ENCODE results near the gene ALDH3B2. TPM values are rescaled to one million over a fixed set of nuclear protein-coding genes. Genes with fewer than 3 reads are reported as not detected.
"Not testable (repeated sequence)": the region's sequence is repeated elsewhere in the genome, so short reads cannot be mapped to it uniquely, and the experiment has no call there.

ALDH3B2 gene
- total RNA-seq, 1 donor from 2014 or later, result not detected

DNA sequence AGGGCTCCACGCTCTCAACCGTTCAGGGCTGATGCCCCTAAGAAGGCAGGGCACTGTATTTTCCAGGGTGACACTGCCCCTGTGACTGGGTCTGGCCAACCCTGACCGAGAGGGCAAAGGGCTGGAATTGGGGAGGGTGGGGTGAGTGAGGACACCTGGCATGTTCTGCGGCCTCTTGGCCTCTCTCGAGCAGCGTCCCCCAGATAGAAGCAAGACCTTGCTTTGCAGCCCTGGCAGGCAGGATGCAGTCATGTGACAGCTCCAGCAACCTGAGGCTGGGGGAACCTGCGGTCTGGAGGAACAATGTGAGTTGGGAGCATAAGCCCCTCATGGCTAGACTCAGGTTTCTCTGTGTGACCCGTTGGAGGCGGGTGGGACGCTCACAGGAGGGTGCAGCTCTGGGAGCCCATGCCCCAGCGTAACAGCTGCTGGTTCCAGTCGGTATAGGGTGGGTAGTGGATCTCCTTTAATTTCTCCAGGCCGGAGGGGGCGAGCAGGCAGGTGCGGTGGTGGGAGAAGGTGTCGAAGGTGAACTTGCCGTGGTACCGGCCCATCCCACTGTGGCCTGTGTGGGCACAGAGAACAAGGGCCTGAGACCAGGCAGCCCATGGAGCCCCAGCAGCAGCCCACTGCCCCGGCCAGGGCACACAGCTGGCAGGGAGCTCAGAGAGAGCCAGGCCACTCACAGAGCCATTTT is 11.4 kb downstream of the ALDH3B2 start:
- intact Hi-C loops (cut with micrococcal nuclease), result no loop called here

DNA sequence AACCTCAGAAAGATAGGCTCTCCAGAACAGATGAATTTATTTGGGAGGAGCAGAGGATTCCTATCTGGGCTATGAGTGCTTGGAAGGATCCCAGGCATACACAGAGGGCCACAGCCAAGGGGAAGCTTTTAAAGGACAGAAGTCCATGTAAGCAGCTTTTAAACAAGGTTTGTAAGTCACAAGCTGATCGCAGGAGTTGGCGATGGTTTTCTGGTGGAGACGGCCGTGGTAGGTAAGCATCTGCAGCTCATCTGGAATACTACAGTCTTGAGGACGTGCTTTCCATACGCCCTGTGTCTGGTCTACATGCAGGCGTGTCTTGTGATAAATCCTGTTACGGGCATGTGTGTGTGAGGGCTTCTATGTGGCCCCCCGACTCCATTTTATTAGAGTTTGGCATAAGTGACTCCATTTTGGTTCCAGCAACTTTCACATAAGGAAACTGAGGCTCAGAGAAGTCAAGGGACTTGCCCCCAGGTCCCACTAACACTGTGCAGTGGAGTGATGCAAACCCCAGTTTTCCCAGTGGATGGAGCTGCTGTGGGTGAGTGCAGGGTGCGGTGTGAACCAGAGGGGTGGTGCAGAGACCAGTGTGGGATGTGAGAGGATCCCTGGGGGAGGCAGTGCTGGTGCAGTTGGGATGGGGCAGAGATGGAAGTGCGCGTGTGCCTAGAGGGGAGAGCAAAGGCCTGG is 12.1 kb downstream of the ALDH3B2 start:
- intact Hi-C loops (cut with micrococcal nuclease), result no loop called here

DNA sequence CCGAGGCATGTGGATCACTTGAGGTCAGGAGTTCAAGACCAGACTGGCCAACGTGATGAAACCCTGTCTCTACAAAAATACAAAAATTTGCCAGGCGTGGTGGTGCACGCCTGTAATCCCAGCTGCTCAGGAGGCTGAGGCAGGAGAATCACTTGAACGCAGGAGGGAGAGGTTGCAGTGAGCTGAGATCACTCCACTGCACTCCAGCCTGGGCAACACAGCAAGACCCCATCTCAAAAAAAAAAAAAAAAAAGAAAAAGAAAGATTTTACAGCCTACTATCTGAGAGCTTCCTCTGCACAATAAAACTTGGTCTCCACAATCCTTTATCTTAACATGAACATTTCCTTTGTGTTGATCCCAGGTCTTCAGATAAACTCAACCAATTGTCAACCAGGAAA is 13.7 kb downstream of the ALDH3B2 start:
- intact Hi-C loops (cut with micrococcal nuclease), result not testable (repeated sequence)

DNA sequence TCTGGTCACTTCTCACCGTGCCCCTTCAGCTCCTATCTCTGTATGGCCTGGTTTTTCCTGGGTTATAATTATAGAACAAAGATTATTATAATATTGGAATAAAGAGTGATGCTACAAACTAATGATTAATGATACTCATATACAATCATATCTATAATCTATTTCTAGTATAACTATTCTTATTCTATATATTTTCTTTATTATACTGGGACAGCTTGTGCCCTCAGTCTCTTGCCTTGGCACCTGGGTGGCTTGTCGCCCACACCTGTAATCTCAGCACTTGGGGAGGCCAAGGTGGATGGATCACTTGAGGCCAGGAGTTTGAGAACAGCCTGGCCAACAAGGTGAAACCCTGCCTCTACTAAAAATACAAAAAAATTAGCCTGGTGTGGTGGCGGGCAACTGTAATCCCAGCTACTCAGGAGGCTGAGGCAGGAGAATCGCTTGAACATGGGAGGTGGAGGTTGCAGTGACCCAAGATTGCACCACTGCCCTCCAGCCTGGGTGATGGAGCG is 14.7 kb downstream of the ALDH3B2 start:
- intact Hi-C loops (cut with micrococcal nuclease), result loop anchor here (1.0 kb wide), 4 partner anchors 19 to 87 kb away; partner anchors contain the start of gene NUDT8

DNA sequence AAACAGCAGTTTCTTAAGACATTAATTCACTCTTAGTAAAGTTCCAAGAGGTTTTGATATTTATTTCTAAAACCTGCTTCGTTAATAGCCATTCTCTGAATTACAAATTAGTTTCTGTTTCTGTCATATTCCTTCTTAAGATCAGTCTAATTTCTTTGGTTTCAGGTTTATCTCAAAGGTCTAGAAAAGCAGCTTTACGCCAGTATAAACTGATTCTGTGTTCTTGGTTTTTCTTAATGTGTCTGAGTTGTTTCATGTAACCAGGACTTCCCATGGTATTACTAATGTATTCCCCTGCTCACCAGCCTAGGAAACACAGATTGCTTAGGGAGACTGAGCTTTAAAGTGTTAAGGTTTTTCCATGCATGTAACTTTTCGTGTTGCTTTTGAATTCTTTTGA is 17.1 kb downstream of the ALDH3B2 start:
- intact Hi-C loops (cut with micrococcal nuclease), result no loop called here

DNA sequence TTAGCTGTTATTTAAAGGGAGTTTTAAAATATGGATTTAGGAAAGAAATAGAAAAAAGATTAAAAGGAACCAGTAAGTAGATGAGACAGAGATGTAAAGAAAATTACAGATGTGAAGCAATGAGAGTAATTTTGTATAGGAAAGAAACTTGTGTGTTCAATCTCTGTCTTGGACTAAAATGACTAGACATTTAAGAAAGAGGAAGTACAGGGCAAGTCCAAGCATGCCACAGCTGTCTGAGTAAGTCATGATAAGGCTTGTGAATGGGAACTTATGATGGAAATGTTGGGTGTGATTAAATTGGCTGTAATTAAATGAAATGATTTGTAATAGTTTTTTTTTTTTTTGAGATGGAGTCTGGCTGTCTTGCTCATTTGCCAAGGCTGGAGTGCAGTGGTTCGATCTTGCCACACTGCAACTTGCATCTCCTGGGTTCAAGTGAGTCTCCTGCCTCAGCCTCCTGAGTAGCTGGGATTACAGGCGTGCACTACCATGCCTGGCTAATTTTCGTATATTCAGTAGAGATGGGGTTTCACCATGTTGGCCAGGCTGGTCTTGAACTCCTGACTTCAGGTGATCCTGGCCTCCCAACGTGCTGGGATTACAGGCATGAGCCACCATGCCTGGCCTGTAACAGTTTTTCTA is 18.0 kb downstream of the ALDH3B2 start:
- intact Hi-C loops (cut with micrococcal nuclease), result no loop called here

DNA sequence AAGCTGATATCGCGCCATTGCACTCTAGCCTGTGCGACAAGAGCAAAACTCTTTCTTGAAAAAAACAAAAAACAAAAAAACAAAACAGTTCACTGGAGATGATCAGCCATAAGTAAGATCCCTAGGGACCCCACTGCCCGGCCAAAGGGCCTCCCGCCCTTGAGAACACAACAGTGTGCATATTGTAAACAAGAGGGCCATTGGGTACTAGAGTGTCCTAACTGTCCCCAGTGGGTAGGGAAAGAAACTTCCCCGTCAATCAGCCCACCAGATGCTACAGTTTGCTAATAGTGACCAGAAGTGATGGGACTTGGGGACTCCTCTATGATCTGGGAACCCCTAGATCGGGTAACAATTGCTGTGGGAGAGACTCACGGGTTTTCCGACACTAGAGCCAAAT is 20.2 kb downstream of the ALDH3B2 start:
- intact Hi-C loops (cut with micrococcal nuclease), result no loop called here

DNA sequence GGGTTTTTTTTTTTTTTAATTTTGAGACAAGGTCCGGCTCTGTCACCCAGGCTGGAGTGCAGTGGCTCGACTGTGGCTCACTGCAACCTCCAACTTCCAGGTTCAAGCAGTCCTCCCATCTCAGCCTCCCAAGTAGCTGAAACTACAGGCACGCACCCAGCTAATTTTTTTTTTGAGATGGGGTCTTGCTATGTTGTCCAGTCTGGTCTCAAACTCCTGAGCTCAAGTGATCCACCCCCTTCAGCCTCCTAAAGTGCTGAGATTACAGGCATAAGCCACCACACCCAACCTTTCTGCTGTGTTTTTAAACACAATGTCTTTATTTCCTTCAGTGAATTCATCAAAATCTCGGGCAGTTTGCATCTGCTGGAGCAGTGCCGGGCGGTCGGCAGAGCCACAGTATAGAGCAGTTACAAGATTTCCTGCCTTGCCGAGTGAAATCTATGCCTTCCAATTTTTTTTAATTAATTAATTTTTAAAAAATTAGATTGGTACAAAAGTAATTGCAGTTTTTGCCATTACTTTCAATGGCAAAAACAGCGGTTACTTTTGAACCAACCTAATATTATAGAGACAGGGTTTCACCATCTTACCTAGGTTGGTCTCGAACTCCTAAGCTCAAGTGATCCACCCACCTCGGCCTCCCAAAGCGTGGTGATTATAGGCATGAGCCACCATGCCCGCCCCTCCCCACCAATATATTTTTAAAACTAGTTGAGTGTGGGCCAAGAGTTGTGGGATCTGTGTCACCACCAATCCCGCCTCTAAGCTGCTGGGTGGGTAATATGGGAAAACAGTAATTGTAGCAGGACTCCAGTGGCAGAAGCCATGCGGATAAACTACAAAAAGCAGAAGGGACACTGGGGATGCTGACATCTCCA is 21.2 kb downstream of the ALDH3B2 start:
- intact Hi-C loops (cut with micrococcal nuclease), result no loop called here

DNA sequence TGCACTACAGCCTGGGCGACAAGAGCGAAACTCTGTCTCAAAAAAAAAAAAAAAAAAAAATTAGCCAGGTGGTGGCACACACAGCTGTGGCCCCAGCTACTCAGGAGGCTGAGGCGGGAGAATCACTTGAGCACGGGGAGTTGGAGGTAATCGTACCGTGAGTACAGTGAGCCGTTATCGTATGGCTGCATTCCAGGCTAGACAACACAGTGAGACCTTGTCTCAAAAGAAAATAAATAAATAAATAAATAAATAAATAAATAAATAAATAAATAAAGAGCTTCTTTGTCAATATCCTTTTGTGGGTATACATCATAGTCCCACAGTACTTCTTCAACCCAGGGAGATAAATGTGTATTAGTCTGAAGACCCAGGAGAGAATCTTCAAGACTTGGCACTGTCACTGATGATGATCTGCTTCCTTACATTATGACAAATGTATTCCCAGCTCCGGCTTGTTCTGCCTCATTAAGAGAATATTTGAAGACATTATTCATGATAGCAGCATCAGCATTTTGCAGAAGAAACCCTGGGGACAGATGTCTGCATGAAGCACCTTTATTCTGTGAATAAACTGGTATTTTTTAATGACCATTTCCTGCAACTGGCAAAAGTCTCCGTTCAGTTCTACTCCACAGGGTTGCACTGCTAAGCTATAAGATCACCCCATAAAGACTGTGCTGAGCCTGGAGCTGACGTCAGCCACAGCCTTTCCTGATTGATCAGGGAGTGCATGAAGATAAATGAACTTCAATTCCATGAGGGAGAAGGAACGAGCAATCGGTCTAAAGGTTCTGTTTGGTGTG is 22.2 kb downstream of the ALDH3B2 start:
- intact Hi-C loops (cut with micrococcal nuclease), result no loop called here

DNA sequence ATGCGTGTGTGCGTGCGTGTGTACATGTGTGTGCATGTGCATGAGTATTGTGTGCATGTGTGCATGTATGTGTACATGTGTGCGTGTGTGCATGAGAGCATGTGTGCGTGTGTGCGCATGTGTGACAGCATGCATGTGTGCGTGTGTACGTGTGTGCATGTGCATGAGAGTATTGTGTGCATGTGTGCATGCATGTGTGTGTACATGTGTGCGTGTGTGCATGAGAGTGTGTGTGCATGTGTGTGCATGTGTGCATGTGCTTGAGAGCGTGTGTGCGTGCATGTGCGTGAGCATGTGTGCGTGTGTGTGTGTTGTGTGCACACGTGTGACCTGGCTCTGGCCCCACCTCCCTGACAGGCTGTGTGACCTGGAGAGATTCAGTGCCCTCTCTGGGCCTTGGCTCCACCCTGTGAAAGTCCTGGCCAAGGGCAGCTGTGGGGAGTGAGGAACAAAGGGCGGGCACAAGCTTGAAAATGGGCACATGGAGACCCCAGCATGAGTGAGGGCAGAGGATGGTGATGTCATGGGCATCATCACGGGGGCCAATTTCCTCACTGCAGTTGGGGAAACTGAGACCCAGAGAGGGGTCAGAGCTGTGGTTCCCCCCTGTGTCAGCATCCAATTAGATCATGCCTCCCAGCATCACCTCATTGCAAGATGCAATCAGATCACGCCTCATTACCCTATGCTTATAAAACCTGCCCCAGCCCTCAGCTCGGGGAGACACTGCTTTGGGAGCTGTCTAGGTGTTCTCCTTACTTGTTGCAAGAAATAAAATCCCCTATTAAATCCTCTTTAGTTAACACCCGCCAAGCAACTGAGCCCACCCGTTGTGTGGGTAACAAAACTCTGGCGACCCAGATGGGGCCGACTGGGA is 24.6 kb downstream of the ALDH3B2 start:
- intact Hi-C loops (cut with micrococcal nuclease), result loop anchor here (5.0 kb wide), 1 partner anchor 157 kb away; no protein-coding TSS in a partner anchor

DNA sequence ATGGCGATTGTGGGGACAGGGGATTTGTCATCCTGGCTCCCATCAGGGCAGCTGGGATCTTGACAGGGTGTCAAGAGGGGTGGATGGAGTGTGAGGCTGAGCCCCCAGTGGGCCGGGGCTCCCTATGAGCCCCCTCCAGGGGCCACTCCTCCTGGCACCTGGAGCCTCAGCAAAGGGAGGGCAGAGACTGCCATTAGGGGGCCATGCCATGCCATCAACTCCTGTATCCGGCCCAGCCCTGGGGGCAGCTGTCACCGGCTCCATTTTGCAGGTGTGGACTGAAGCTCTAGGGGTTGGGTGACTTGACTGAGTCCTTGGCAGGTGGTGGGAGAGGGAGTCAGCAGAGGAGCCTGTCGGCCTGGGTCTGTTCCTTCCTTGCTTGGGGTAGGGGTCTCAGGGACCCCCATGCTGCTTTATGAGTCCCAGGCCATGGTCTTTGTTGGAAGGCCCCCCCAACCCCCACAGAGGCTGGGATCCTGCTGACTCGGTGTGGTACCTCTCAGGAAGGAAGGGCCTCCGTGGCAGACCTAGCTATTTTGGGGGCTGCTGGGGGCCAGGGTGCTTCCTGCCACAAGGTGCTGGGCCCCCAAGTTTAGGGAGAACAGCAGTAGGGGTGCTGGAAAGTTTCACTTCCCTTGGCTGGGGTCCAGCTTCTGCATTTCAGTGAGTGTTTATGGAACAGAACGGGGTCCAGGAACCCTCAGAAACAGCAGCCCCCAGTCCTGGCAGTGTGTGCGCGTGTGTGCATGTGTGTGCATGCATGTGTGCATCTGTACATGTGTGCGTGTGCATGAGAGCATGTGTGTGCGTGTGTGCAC is 25.4 kb downstream of the ALDH3B2 start:
- intact Hi-C loops (cut with micrococcal nuclease), result loop anchor here (5.0 kb wide), 1 partner anchor 158 kb away; no protein-coding TSS in a partner anchor

DNA sequence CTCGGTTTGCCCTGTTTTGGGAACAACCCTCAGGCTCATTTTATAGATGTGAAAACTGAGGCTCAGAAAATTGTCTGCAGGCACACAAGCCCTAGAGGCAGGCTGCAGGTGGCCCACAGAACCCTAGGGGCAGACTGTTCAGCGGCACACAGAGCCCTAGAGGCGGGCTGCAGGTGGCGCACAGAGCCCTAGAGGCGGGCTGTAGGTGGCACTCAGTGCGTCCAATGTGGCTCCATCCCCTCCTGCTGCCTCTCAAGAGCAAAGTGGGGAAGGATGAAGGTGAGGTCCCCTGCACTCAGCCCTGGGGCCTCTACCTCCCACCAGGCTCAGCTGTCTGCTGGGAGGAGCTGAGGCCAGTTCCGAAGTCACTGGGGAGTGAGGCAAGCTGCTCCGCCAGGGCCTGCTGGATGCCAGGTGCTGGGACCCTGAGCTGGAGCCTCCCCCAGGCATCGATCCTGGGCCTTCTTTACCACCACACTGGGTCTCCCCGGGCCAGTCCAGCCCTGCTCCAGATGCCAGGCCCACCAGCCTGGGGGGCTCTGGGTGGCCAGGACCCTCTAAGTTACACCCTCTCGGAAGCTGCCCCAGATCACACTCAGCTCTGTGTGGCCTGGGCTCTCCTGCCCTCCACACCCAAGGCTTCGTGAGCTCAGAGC is 26.2 kb downstream of the ALDH3B2 start:
- intact Hi-C loops (cut with micrococcal nuclease), result loop anchor here (5.0 kb wide), 1 partner anchor 159 kb away; no protein-coding TSS in a partner anchor

DNA sequence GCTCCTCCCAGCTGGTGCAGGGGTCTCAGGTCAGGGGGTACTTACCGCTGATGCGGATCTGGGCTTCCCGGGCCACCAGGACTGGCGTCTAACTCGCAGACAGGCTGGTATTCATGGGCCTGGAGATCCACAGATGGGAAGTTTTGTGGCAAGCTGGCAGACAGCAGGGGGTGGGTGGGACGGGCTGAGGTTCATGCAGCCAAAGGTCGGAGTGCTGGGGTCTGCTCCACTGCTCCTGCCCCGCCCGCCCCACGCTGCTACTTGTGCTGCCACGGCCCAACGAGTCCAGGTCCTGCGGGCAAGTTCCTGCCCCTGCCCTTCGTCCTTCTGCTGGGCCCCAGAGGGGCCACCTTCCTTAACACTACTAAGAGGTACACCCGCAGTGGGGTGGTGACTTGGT is 27.0 kb downstream of the ALDH3B2 start:
- intact Hi-C loops (cut with micrococcal nuclease), result loop anchor here (5.0 kb wide), 1 partner anchor 160 kb away; no protein-coding TSS in a partner anchor

DNA sequence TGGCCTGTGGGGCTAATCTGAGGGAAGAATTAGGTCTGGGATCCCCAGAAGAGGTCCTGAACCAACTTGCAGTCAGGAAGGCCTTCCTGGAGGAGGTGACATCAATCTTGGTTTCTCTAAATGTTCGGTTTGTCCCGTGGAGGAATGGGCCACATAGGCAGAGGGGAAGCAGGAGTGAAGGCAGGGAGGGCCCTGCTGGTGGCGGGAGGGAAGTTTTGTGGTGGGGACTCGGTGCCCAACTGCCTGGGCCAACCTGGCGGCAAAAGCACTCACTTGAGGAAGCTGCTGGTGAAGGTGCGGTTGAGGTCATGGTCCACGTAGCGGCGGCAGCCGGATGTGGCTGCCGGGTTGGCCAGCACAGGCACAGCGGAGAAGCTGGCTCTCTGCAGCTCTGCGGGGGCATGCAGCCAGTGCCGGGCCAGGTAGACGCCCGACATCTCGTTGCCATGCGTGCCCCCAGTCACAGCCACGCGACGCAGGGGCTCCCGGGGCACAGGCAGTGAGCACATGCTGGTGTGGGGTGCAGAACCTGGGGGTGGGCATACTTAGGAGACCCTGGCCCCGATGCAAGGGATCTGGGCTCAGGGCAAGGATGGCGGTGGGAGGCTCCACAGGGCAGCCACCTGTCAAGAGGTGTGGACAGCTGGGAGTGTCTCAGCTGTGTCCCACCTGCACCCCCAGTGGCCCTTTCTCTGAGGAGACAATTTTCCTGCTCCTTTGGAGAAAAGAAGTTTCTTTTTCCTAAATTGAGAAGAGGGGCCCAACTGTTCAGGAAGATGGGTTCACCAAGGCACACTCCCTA is 27.7 kb downstream of the ALDH3B2 start:
- intact Hi-C loops (cut with micrococcal nuclease), result loop anchor here (5.0 kb wide), 1 partner anchor 161 kb away; no protein-coding TSS in a partner anchor

DNA sequence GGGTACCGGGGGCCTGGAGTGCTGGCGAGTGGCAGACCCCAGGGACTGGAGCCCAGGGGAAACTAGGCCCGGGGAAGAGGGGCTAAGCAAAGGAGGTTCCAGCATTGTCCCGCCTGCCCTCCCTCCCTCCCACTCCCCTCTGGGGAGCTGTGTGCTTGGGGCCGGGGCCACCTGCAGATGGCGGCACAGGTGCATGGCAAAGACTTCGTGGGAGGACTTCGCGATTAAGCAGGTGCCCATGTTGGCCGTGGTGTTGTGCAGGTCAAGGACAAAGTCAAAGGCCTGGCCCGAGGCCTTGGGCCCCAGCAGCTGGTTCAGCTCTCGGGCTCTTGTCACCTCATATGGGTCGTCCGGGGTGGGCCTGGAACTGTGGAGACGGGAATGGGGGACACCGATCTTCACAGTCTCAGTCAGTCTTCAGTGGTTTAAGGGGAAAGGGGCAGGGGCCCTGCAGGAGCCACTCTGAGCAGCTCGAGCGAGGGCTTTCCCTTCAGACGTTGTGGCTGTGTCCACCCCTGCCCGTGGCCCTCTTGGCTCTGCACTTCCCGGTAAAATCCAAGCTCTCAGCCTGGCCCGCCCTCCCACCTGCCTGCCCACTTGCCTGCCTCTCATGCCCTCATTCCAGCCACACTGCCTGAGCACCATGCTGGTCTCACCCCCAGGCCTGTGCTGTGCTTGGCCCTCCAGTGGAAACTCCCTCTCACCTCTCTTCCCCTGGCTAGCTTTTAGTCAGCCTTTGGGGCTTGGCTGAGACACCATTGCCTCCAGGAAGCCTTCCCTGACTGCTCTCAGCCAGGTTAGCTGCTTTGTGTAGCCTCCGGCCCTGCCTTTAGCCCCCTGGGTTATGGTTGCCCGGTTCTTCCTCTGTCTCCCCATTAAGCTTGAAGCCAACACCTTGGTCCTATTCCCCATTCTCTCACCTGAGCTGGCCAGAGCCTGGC is 28.6 kb downstream of the ALDH3B2 start:
- intact Hi-C loops (cut with micrococcal nuclease), result loop anchor here (5.0 kb wide), 1 partner anchor 162 kb away; no protein-coding TSS in a partner anchor
